HG02610 (cell line): Measurements from ENCODE around the gene BRK1.
"Not testable (repeated sequence)": the region's sequence is repeated elsewhere in the genome, so short reads cannot be mapped to it uniquely, and the experiment has no call there.

Experiments
- ATAC-seq: cut with Tn5 transposase; IDR thresholded peaks from one replicate; pipeline ENCODE4 v1.9.1; 2021; ENCODE audit warnings: mild to moderate bottlenecking, moderate library complexity; ENCODE audit not compliant: unreplicated experiment

Gene BRK1

DNA sequence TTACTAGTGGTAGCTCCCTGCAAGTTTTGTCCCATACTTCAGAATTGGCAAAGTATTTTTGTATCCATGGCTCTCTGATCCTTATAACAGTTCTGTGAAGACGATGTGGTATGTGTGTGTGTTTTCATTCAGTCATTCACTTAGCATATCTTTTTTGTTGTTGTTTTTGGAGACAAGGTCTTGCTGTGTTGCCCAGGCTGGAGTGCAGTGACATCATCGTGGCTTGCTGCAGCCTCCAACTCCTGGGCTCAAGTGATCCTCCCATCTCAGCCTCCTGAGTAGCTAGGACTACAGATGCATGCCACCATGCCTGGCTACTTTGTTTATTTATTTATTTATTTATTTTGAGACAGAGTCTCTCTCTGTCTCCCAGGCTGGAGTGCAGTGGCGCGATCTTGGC is 60.7 kb downstream of the BRK1 start:
- not testable (repeated sequence) for ATAC-seq
